Measurements from ENCODE around the gene GBA3. TPM values are rescaled to one million over a fixed set of nuclear protein-coding genes. Genes with fewer than 3 reads are reported as not detected.

The GBA3 gene
- total RNA-seq, 1 experiment from 2014 or later: not detected

DNA sequence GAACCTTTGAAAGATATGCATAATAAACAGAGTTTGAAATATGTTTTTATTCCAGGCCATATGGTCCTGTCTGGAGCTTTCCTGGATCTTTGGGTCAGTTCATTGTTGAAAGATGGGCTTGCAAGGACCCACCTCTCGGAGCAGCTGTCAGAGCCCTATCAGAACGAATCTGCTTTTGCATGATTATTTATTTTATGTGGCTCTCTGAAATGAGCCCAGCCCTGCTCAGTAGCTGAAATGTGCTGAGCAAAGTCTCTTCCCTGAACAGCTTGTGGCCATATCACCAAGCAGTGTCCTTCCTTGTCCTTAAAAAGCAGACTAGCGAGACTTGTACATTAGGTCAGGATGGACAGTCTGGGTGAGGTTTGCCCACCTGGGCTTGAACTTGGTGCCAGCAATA is 110.8 kb downstream of the GBA3 start:
- H2BK20ac ChIP-seq (ENCODE audit: low read depth, low read length, poor library complexity, severe bottlenecking): no peak overlapping the region
- H3K4me3 Mint-ChIP-seq: no peak overlapping the region
- H2BK5ac ChIP-seq (ENCODE audit: insufficient read length, low read length): no peak overlapping the region
- H3K79me2 ChIP-seq (ENCODE audit: insufficient read depth, low read length): no peaks in the 10 kb centered on the region
- no peak overlapping the region for H3K56ac ChIP-seq (ENCODE audit: insufficient read length, low read depth, low read length)
- no peaks in the 10 kb centered on the region for H3K4me1 Mint-ChIP-seq
- no CpG with 5 or more reads among the region's 3 CpGs for WGBS (ENCODE audit: extremely low coverage, insufficient read length, low lambda C conversion rate)
- no peak overlapping the region for H2BK120ac ChIP-seq (ENCODE audit: low read depth, low read length, poor library complexity, severe bottlenecking)
- no peaks in the 10 kb centered on the region for H3K9me3 Mint-ChIP-seq
- no peak overlapping the region for H3K9ac ChIP-seq (ENCODE audit: extremely low read depth, insufficient read length, low read length)
- H3K36me3 Mint-ChIP-seq (ENCODE audit: insufficient read depth in 1 of 3, low read depth in 3 of 3): no peaks in the 10 kb centered on the region
- no peaks in the 10 kb centered on the region for H3K4me1 ChIP-seq (ENCODE audit: insufficient read depth, low read length)
- no peak overlapping the region for H2BK12ac ChIP-seq (ENCODE audit: insufficient read length, low read depth, low read length)
- no peak overlapping the region for H2AK5ac ChIP-seq (ENCODE audit: insufficient read length, low read length)
- no peak overlapping the region for H4K5ac ChIP-seq (ENCODE audit: insufficient read length, low read depth, low read length)
- H4K8ac ChIP-seq (replicated peaks; ENCODE audit: insufficient read length, low read depth, low read length): no peak overlapping the region
- no peak for DNase-seq
- no peaks in the 10 kb centered on the region for H3K23me2 ChIP-seq (ENCODE audit: insufficient read length, low read depth, low read length, poor library complexity, severe bottlenecking)
- no peak overlapping the region for H2AFZ ChIP-seq (ENCODE audit: low read length)
- no peaks in the 10 kb centered on the region for H3K27me3 ChIP-seq (ENCODE audit: insufficient read depth, low read length)
- no peak overlapping the region for H3K18ac ChIP-seq (ENCODE audit: insufficient read length, low read depth, low read length)
- no peaks in the 10 kb centered on the region for H4K20me1 ChIP-seq (ENCODE audit: control insufficient read depth, insufficient read depth, insufficient read length)
- H3T11ph ChIP-seq (ENCODE audit: low read length): no peak overlapping the region
- no peaks in the 10 kb centered on the region for H3K79me1 ChIP-seq (ENCODE audit: insufficient read depth, low read depth, low read length, poor library complexity, severe bottlenecking)
- H3K9me3 ChIP-seq (ENCODE audit: control insufficient read depth, low read depth, low read length): no peaks in the 10 kb centered on the region
- H2BK15ac ChIP-seq (ENCODE audit: low read depth, low read length): no peak overlapping the region
- H3K23ac ChIP-seq (ENCODE audit: insufficient read length, low read depth, low read length): no peak overlapping the region
- no peak overlapping the region for H3K27ac ChIP-seq (ENCODE audit: insufficient read length, low read depth, low read length)
- no peak overlapping the region for H3K27ac Mint-ChIP-seq
- peaks cover 3% of the 10 kb centered on the region for H3K27me3 Mint-ChIP-seq (ENCODE audit: low read depth)
- H3K4me2 ChIP-seq (ENCODE audit: insufficient read depth, insufficient read length, low read length): no peak overlapping the region
- H3K4ac ChIP-seq (ENCODE audit: low read depth, low read length): no peak overlapping the region
- H3K14ac ChIP-seq (ENCODE audit: insufficient read depth, low read length): no peak overlapping the region
- H4K91ac ChIP-seq (ENCODE audit: insufficient read length, low read depth, low read length): no peak overlapping the region
- no peak for TF ChIP-seq CTCF (conservative IDR thresholded peaks at IDR 0.05)
